Suprapubic skin (tissue), 4 donors: ENCODE data around the gene C8G.

Source experiments
- EP300 ChIP-seq: sonication (generic); formaldehyde crosslinking; IDR thresholded peaks from one replicate; pipeline ENCODE4 v1.6.1; 2017; ENCODE audit warnings: antibody characterized with exemption
- POLR2A ChIP-seq, 2 donors: fragments of 450-650 bp; IDR thresholded peaks; one replicate each; pipeline ENCODE4 v1.6.1; 2017; ENCODE audit warnings: antibody characterized with exemption in 2 of 2, mild to moderate bottlenecking in 2 of 2, moderate library complexity in 2 of 2
- POLR2AphosphoS5 ChIP-seq, 3 donors: sonication (generic); formaldehyde crosslinking; IDR thresholded peaks; one replicate each; pipeline ENCODE4 v1.6.1; 2017; ENCODE audit warnings: antibody characterized with exemption in 3 of 3
- TF ChIP-seq, protein P1 (sequence below), 2 donors: fragments of 200-600 bp in 1 of 2; fragments of 450-650 bp in 1 of 2; sonication (generic) in 1 of 2; IDR thresholded peaks; one replicate each; pipeline ENCODE4 v1.5.1; 2016 to 2019; ENCODE audit warnings: antibody characterized with exemption in 2 of 2, mild to moderate bottlenecking in 1 of 2, moderate library complexity in 1 of 2

DNA sequence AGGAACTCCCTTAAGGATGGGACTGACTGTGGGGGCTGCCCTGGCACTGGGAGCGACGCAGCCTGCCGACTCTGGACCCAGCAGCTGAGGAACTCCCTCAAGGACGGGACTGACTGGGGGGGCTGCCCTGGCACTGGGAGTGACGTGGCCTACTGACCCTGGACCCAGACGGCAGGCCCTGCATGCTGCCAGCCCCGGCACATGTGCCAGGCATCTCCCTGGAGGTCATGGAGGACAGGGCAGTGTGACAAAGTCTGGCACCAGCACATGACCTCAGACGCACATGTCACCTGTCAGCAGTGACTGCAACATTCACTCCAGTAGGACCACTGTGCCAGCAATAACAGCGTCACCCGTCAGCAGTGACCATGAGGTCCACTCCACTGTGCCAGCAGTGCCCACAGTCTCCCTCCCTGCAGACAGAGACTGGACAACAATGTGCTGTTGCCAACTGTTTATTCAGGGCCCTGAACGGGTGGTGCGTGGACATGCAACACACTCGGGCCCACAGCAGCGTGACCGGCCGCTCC lies 5.0 kb upstream of the C8G start:
- TF ChIP-seq POLR2AphosphoS5 (IDR thresholded peaks at IDR 0.05) (no peak), POLR2A (IDR thresholded peaks at IDR 0.05) (no peak), EP300 (no peak)
- TF ChIP-seq, protein P1, sequence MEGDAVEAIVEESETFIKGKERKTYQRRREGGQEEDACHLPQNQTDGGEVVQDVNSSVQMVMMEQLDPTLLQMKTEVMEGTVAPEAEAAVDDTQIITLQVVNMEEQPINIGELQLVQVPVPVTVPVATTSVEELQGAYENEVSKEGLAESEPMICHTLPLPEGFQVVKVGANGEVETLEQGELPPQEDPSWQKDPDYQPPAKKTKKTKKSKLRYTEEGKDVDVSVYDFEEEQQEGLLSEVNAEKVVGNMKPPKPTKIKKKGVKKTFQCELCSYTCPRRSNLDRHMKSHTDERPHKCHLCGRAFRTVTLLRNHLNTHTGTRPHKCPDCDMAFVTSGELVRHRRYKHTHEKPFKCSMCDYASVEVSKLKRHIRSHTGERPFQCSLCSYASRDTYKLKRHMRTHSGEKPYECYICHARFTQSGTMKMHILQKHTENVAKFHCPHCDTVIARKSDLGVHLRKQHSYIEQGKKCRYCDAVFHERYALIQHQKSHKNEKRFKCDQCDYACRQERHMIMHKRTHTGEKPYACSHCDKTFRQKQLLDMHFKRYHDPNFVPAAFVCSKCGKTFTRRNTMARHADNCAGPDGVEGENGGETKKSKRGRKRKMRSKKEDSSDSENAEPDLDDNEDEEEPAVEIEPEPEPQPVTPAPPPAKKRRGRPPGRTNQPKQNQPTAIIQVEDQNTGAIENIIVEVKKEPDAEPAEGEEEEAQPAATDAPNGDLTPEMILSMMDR (IDR thresholded peaks at IDR 0.05), result no peak
